Fibroblast of villous mesenchyme (primary cell): ENCODE measurements around the gene SHOX. TPM values are rescaled to one million over a fixed set of nuclear protein-coding genes. Genes with fewer than 3 reads are reported as not detected.
"Not testable (repeated sequence)": the region's sequence is repeated elsewhere in the genome, so short reads cannot be mapped to it uniquely, and the experiment has no call there.

ENCODE experiments used
- DNase-seq: peaks from one replicate; pipeline ENCODE4 v3.0.0-alpha.2; 2010; ENCODE audit warnings: low read depth
- H3K4me3 ChIP-seq: 2 replicates; pipeline ENCODE4 v1.5.1; 2011; ENCODE audit warnings: low read depth, mild to moderate bottlenecking, low read length
- CTCF ChIP-seq: IDR thresholded peaks from 2 replicates; pipeline ENCODE4 v1.5.1; 2012; ENCODE audit warnings: low read depth, mild to moderate bottlenecking, low read length; ENCODE audit not compliant: insufficient read depth
- total RNA-seq: library from RNA; depleted of rRNA; stranded (reverse); fragments of >200 nt; gene quantifications from 2 replicates; pipeline ENCODE4 v1.2.3, GENCODE V29; 2012

SHOX gene
- not detected in 2 replicates for total RNA-seq

DNA sequence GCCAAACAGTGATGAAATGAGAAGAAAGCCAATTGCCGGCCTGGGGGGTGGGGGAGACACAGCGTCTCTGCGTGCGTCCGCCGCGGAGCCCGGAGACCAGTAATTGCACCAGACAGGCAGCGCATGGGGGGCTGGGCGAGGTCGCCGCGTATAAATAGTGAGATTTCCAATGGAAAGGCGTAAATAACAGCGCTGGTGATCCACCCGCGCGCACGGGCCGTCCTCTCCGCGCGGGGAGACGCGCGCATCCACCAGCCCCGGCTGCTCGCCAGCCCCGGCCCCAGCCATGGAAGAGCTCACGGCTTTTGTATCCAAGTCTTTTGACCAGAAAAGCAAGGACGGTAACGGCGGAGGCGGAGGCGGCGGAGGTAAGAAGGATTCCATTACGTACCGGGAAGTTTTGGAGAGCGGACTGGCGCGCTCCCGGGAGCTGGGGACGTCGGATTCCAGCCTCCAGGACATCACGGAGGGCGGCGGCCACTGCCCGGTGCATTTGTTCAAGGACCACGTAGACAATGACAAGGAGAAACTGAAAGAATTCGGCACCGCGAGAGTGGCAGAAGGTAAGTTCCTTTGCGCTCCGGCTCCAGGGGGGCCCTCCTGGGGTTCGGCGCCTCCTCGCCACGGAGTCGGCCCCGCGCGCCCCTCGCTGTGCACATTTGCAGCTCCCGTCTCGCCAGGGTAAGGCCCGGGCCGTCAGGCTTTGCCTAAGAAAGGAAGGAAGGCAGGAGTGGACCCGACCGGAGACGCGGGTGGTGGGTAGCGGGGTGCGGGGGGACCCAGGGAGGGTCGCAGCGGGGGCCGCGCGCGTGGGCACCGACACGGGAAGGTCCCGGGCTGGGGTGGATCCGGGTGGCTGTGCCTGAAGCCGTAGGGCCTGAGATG, at the start of gene SHOX:
TSS of gene SHOX (plus strand) at position 180 of the 885 bp plus-strand sequence. CDS start at position 287, 107 bp downstream.
- H3K4me3 ChIP-seq, result no peak within 1 kb of the TSS
- no peak for DNase-seq
- TF ChIP-seq CTCF, result no peak

DNA sequence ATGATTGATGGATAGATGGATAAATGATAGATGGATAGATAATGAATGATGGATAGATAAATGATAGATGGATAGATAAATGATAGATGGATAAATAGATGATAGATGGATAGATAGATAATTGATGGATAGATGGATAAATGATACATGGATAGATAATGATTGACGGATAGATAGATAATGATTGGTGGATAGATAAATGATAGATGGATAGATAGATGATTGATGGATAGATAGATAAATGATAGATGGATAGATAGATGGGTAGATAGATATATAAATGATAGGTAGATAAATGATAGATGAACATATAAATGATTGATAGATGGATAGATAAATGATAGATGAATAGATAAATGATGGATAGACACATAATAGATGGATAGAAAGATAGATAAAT, 49.5 kb upstream of the SHOX start:
- no peak for TF ChIP-seq CTCF
- H3K4me3 ChIP-seq, result no peak overlapping the region
- DNase-seq, result no peak

DNA sequence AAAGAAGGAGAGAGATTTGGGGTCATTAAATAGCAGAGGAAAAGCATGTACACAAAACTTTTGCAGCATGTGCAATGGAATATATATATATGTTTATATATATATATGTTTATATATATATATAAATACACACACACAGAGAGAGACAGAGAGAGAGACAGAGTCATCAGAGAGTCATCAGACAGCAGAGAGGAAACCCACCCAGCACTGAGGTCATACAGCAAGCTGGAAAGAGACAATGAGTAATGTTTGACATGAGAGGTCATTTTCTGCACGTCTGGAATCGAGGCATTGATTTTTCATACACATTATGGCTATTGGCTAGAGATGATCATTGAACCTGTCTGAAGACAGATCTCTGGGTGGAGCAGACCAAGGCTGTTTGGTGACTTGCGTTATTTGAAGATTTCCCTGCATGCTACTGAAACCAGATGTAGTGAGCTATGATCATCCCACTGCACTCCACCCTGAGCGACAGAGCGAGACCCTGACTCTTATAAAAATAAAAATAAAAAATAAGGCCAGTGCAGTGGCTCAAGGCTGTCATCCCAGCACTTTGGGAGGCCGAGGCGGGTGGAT, 48.8 kb upstream of the SHOX start:
- H3K4me3 ChIP-seq, result no peak overlapping the region
- TF ChIP-seq CTCF, result no peak
- no peak for DNase-seq

- no peak for TF ChIP-seq CTCF
- DNase-seq, result no peak
- H3K4me3 ChIP-seq, result no peak overlapping the region
These were observed 46.0 kb upstream of the SHOX start for GRCh38 chrX:584572-584971.

GRCh38 chrX:585115-585808, 45.3 kb upstream of the SHOX start:
- no peak for DNase-seq
- H3K4me3 ChIP-seq, result no peak overlapping the region
- no peak for TF ChIP-seq CTCF

- no peak for TF ChIP-seq CTCF
- no peak overlapping the region for H3K4me3 ChIP-seq
- no peak for DNase-seq
These were observed 44.2 kb upstream of the SHOX start for GRCh38 chrX:586351-586750.

DNA sequence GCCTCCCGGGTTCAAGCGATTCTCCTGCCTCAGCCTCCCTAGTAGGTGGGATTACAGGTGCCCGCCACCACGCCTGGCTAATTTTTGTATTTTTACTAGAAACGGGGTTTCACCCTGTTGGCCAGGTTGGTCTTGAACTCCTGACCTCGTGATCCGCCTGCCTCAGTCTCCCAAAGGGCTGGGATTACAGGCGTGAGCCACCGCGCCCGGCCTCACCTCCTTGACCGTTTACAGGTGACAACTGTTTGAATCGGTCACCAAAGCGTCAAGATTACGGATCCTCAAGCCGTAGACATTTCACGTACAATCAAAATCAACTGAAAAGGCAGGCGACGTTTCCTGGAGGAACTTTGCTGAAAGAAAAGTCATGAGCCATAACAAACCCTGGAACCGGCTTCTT, 41.3 kb upstream of the SHOX start:
- H3K4me3 ChIP-seq, DNase-seq: not testable (repeated sequence)
